ENCODE results near the gene ATP9B.

GRCh38 chr18:79191418-79191817 is 122.2 kb downstream of the ATP9B start:
- TF ChIP-seq CTCF (IDR thresholded peaks at IDR 0.05; ENCODE audit: low read depth, low read length) (no peak), EZH2phosphoT487 (IDR thresholded peaks at IDR 0.05; ENCODE audit: low read depth) (no peak)
